A549 (cell line): ENCODE data around the gene MYH2. TPM values are rescaled to one million over a fixed set of nuclear protein-coding genes. Genes with fewer than 3 reads are reported as not detected.
"Not testable (repeated sequence)": the region's sequence is repeated elsewhere in the genome, so short reads cannot be mapped to it uniquely, and the experiment has no call there.

Source experiments
- ATAC-seq, 2 experiments: fragments of 200-7000 bp in 1 of 2; fragments of >200 bp in 1 of 2; cut with Nextera tagmentation in 1 of 2; cut with Tn5 transposase in 1 of 2; 3 replicates each; pipeline versions ENCODE4 v1.8.0 to v1.9.1; 2018 to 2020; ENCODE audit warnings: mild to moderate bottlenecking in 1 of 2, moderate library complexity in 1 of 2
- CTCF ChIA-PET: fragments of 300-600 bp; sonication (Branson Sonifier 250); formaldehyde crosslinking; extraction: SDS; loops from one replicate; lab custom pipeline; 2021; ENCODE audit warnings: antibody characterized with exemption, inconsistent platforms; lab: Yijun Ruan, JAX
- POLR2A ChIA-PET: fragments of 350-600 bp; formaldehyde crosslinking; extraction: SDS; loops from one replicate; lab custom pipeline; 2021; ENCODE audit warnings: antibody characterized with exemption, inconsistent platforms; lab: Yijun Ruan, JAX
- DNase-seq, 2 experiments: peaks; one replicate each; pipeline versions ENCODE4 v3.0.0 to v3.0.0-alpha.2; 2011 to 2016; ENCODE audit warnings: low read depth in 1 of 2, low spot score in 1 of 2
- FAIRE-seq: peaks from 2 replicates; lab custom pipeline; 2011; peaks lifted over from hg19 to GRCh38; lab: Jason Lieb, UNC
- H3K27ac ChIP-seq, 2 experiments: fragments of >200 bp; sonication (Bioruptor Twin); formaldehyde crosslinking; 3 replicates each; pipeline ENCODE4 v1.5.1; 2016 to 2017
- H3K4me1 ChIP-seq: fragments of >200 bp; sonication (Bioruptor Twin); formaldehyde crosslinking; 3 replicates; pipeline ENCODE4 v1.6.1; 2016
- H3K4me2 ChIP-seq: fragments of >200 bp; sonication (Bioruptor Twin); formaldehyde crosslinking; 3 replicates; pipeline ENCODE4 v1.6.1; 2016
- H3K4me3 ChIP-seq: fragments of >200 bp; sonication (Bioruptor Twin); formaldehyde crosslinking; 3 replicates; pipeline ENCODE4 v1.5.1; 2016
- H3K9me3 ChIP-seq: fragments of >200 bp; sonication (Bioruptor Twin); formaldehyde crosslinking; 3 replicates; pipeline ENCODE4 v1.6.1; 2016
- HDAC2 ChIP-seq: fragments of 200-600 bp; sonication (generic); IDR thresholded peaks from 2 replicates; pipeline ENCODE4 v1.6.1; 2016
- HOXA7 ChIP-seq: fragments of 250-450 bp; sonication (Bioruptor Pico); IDR thresholded peaks from 2 replicates; pipeline ENCODE4 v1.5.0; 2020; ENCODE audit warnings: mild to moderate bottlenecking, moderate library complexity
- HOXB13 ChIP-seq: fragments of 250-450 bp; sonication (Bioruptor Pico); IDR thresholded peaks from 2 replicates; pipeline ENCODE4 v1.5.0; 2020; ENCODE audit warnings: low read depth, mild to moderate bottlenecking, moderate library complexity
- HOXB5 ChIP-seq: fragments of 250-450 bp; sonication (Bioruptor Pico); IDR thresholded peaks from 2 replicates; pipeline ENCODE4 v1.5.0; 2020; ENCODE audit warnings: mild to moderate bottlenecking, moderate library complexity
- JUNB ChIP-seq: fragments of >200 bp; sonication (Bioruptor Twin); formaldehyde crosslinking; IDR thresholded peaks from 2 replicates; pipeline ENCODE4 v1.6.1; 2016
- KDM1A ChIP-seq: fragments of 200-600 bp; sonication (generic); IDR thresholded peaks from 2 replicates; pipeline ENCODE4 v1.6.1; 2016; ENCODE audit warnings: low read depth, mild to moderate bottlenecking
- MAFK ChIP-seq: fragments of 450-650 bp; IDR thresholded peaks from 2 replicates; pipeline ENCODE4 v1.6.1; 2014; ENCODE audit not compliant: partially characterized antibody
- MYC ChIP-seq: IDR thresholded peaks from 2 replicates; pipeline ENCODE4 v1.6.1; 2012; ENCODE audit warnings: mild to moderate bottlenecking, inconsistent platforms, low read length, improper control_type of control experiment, borderline replicate concordance
- TP53 ChIP-seq: fragments of 250-450 bp; sonication (Bioruptor Pico); IDR thresholded peaks from 2 replicates; pipeline ENCODE4 v1.5.0; 2021; ENCODE audit warnings: mild to moderate bottlenecking, moderate library complexity
- ZC3H11A ChIP-seq: fragments of 450-650 bp; IDR thresholded peaks from 2 replicates; pipeline ENCODE4 v1.6.1; 2014; ENCODE audit warnings: antibody characterized with exemption, mild to moderate bottlenecking
- ZFP36 ChIP-seq: fragments of 450-650 bp; IDR thresholded peaks from 2 replicates; pipeline ENCODE4 v1.6.1; 2014; ENCODE audit warnings: borderline replicate concordance; ENCODE audit not compliant: partially characterized antibody
- WGBS: methylation state at CpG from one replicate; pipeline ENCODE4 v1.1.6; 2017; ENCODE audit errors: missing lambda C conversion rate; 5-methylcytosine and 5-hydroxymethylcytosine counted together
- polyA plus RNA-seq, 4 experiments: library from polyadenylated mRNA; depleted of rRNA in 3 of 4; stranded (reverse); fragments of >200 nt; fragmentation: RNase III in 1 of 4; extraction: RNeasy Plus Mini Kit Qiagen cat#74134 plus additional on column Dnase treatment in 1 of 4; gene quantifications; 2 replicates in 3 of 4; 3 replicates in 1 of 4; pipeline ENCODE4 v1.2.3, GENCODE V29; 2011 to 2017
- TF ChIP-seq, protein P1 (sequence below): fragments of 250-450 bp; sonication (Bioruptor Pico); IDR thresholded peaks from 2 replicates; pipeline ENCODE4 v1.5.0; 2021; ENCODE audit warnings: mild to moderate bottlenecking, moderate library complexity, borderline replicate concordance
- TF ChIP-seq, protein P2 (sequence below): fragments of 200-600 bp; sonication (generic); IDR thresholded peaks from 2 replicates; pipeline ENCODE4 v1.6.1; 2016; ENCODE audit warnings: antibody characterized with exemption, mild to moderate bottlenecking, moderate library complexity

MYH2 gene
- polyA plus RNA-seq, 2 of the 4 experiments (the other 2 are of a cell fraction) = not detected

DNA sequence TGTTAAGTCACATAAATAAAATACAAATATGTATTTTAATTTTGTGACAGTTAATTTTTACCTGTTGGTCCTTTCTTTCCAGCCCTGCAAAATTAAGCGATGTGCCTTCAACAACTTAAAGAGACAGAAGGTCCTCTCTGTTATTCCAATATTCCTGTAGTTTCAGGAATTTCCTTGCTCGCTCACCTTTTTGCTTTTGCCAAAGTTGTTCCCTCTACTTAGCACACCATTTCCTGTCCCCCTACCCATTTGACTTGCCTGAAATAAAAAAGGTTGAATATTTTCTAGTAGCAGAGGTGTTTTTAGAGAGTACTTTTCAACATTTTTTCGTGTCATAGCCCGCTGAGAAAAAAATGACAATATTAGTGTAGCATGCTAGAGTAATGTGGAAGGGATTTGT lies 556 bp upstream of the MYH2 start (continued):
- TF ChIP-seq, protein P1, sequence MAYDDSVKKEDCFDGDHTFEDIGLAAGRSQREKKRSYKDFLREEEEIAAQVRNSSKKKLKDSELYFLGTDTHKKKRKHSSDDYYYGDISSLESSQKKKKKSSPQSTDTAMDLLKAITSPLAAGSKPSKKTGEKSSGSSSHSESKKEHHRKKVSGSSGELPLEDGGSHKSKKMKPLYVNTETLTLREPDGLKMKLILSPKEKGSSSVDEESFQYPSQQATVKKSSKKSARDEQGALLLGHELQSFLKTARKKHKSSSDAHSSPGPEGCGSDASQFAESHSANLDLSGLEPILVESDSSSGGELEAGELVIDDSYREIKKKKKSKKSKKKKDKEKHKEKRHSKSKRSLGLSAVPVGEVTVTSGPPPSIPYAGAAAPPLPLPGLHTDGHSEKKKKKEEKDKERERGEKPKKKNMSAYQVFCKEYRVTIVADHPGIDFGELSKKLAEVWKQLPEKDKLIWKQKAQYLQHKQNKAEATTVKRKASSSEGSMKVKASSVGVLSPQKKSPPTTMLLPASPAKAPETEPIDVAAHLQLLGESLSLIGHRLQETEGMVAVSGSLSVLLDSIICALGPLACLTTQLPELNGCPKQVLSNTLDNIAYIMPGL = no peak
- TF ChIP-seq HOXB5 (CRISPR knock-in tag) (no peak), JUNB (no peak), HOXB13 (no peak), HOXA7 (no peak), KDM1A (no peak)
- TF ChIP-seq, all 56 proteins: peak for 0

DNA sequence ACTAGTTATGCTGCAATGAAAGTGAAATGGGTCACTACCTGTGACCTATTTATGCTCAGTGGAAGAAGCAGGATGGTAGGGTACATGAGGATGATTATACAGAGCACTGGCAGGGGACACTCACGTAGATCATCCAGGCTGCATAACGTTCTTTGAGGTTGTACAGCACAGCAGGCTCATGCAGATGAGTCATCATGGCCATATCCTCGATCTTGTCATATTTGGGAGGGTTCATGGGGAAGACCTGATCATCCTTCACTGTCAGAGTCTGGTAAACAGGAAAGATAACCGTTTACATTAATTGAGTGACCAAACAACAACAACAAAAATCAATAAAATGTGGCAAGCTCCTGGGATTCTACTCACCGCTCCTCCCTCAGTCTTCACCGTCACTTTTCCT lies 2.1 kb downstream of the MYH2 start:
- Histone ChIP-seq H3K4me3 (no peak overlapping the region), H3K4me1 (no peaks in the 10 kb centered on the region), H3K27ac (no peak overlapping the region), H3K4me2 (no peak overlapping the region), H3K9me3 (no peaks in the 10 kb centered on the region)
- POLR2A ChIA-PET = no interaction called here
- ATAC-seq (no peak), FAIRE-seq (no peak), DNase-seq (no peak)
- CTCF ChIA-PET = no interaction called here
- WGBS = 31% methylated on average over 6 of the region's 6 CpGs
- no peak for TF ChIP-seq HDAC2
- TF ChIP-seq, protein P2, sequence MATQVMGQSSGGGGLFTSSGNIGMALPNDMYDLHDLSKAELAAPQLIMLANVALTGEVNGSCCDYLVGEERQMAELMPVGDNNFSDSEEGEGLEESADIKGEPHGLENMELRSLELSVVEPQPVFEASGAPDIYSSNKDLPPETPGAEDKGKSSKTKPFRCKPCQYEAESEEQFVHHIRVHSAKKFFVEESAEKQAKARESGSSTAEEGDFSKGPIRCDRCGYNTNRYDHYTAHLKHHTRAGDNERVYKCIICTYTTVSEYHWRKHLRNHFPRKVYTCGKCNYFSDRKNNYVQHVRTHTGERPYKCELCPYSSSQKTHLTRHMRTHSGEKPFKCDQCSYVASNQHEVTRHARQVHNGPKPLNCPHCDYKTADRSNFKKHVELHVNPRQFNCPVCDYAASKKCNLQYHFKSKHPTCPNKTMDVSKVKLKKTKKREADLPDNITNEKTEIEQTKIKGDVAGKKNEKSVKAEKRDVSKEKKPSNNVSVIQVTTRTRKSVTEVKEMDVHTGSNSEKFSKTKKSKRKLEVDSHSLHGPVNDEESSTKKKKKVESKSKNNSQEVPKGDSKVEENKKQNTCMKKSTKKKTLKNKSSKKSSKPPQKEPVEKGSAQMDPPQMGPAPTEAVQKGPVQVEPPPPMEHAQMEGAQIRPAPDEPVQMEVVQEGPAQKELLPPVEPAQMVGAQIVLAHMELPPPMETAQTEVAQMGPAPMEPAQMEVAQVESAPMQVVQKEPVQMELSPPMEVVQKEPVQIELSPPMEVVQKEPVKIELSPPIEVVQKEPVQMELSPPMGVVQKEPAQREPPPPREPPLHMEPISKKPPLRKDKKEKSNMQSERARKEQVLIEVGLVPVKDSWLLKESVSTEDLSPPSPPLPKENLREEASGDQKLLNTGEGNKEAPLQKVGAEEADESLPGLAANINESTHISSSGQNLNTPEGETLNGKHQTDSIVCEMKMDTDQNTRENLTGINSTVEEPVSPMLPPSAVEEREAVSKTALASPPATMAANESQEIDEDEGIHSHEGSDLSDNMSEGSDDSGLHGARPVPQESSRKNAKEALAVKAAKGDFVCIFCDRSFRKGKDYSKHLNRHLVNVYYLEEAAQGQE = no peak

DNA sequence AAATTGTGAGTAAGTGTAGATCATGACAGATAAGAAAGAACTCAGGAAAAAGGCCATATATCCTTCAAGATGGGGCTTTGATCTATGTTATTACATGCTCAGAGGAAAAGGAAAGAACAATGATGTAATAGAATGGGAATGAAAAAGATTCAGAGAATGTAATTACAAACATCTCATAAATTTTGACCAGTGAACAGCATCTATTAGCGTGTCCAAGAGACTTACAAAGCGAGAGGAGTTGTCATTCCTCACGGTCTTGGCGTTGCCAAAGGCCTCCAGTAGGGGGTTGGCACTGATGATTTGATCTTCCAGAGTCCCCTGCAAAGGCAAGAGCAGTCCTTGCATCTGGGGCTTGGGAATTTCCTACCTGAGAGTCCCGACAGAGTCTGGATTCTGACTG lies 6.0 kb downstream of the MYH2 start:
- H3K4me2 ChIP-seq, H3K4me1 ChIP-seq, H3K27ac ChIP-seq, H3K9me3 ChIP-seq, H3K4me3 ChIP-seq, DNase-seq, POLR2A ChIA-PET: not testable (repeated sequence)
- FAIRE-seq (peak; percentile 86), ATAC-seq (peak; percentile 83 to 85; a peak in 5 of 6 replicates)
- CTCF ChIA-PET = interaction anchor here (1.0 kb wide), 1 partner anchor 10 kb away, joined by 3 read pairs; no protein-coding TSS in a partner anchor
- 0% methylated on average over 5 of the region's 5 CpGs for WGBS

DNA sequence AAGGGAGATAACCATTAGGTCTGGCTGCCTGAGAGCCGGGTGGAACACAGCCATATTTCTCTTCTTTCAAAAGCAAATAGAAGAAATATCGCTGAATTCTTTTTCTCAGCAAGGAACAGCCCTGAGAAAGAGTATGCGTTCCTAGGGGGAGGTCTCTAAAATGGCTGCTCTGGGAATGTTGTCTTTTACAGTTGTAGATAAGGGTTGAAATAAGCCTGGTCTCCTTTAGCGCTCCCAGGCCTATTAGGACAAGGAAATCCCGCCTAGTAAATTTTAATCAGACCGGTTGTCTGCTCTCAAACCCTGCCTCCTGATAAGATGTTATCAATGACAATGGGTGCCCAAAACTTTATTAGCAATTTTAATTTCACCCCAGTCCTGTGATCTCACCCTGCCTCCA lies 8.3 kb downstream of the MYH2 start:
- H3K9me3 ChIP-seq, ATAC-seq, DNase-seq, FAIRE-seq, CTCF ChIA-PET, H3K27ac ChIP-seq, H3K4me3 ChIP-seq, POLR2A ChIA-PET, H3K4me1 ChIP-seq, H3K4me2 ChIP-seq: not testable (repeated sequence)
- 29% methylated on average over 6 of the region's 6 CpGs for WGBS

DNA sequence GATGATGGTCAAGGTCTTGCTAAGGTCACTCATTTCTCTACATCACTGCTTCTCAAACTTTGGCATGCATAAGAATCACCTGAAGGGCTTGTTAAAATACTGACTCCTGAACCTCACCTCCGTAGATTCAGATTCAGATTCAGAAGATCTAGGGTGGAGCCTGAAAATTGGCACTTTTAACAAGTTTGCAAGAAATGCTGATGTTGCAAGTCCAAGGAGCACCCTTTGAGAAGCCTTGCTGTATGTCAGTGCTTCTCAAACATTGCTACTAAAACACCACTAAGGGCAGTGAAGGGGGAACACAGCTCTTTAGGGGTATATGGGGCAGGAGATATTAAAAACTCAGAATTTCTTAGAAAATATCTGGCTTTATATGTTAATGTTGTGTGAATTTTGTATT lies 17.4 kb downstream of the MYH2 start:
- Histone ChIP-seq H3K9me3 (no peaks in the 10 kb centered on the region), H3K4me2 (no peak overlapping the region), H3K4me3 (no peak overlapping the region), H3K4me1 (no peaks in the 10 kb centered on the region), H3K27ac (no peak overlapping the region)
- TF ChIP-seq HOXB5 (CRISPR knock-in tag) = no peak
- TF ChIP-seq MYC = no peak
- TF ChIP-seq TP53 = no peak
- TF ChIP-seq ZC3H11A = no peak
- TF ChIP-seq MAFK = peak; percentile 84
- TF ChIP-seq ZFP36 = no peak
- no peak for ATAC-seq
- no peak for DNase-seq
- no peak for FAIRE-seq
- ChIA-PET POLR2A (no interaction called here), CTCF (no interaction called here)
- 4% methylated on average over 1 of the region's 1 CpG for WGBS
